Ishikawa (cell line): ENCODE measurements around the gene NCDN.

ENCODE experiments used
- CEBPB ChIP-seq: IDR thresholded peaks from 2 replicates; pipeline ENCODE4 v1.6.1; 2012
- CREB1 ChIP-seq: IDR thresholded peaks from 2 replicates; pipeline ENCODE4 v1.6.1; 2012; ENCODE audit warnings: low read depth
- EGR1 ChIP-seq: IDR thresholded peaks from 2 replicates; pipeline ENCODE4 v1.6.1; 2012
- EP300 ChIP-seq: IDR thresholded peaks from 2 replicates; pipeline ENCODE4 v1.6.1; 2012; ENCODE audit warnings: borderline replicate concordance
- FOXM1 ChIP-seq: IDR thresholded peaks from 2 replicates; pipeline ENCODE4 v1.6.1; 2012; ENCODE audit warnings: low read depth, borderline replicate concordance
- NFIC ChIP-seq: IDR thresholded peaks from 2 replicates; pipeline ENCODE4 v1.6.1; 2012
- RAD21 ChIP-seq: IDR thresholded peaks from 2 replicates; pipeline ENCODE4 v1.6.1; 2012; ENCODE audit warnings: low read depth
- TAF1 ChIP-seq: IDR thresholded peaks from 2 replicates; pipeline ENCODE4 v1.6.1; 2012; ENCODE audit warnings: low read depth, mild to moderate bottlenecking
- TCF12 ChIP-seq: IDR thresholded peaks from 2 replicates; pipeline ENCODE4 v1.6.1; 2012; ENCODE audit warnings: low read depth
- TEAD4 ChIP-seq: IDR thresholded peaks from 2 replicates; pipeline ENCODE4 v1.6.1; 2012
- YY1 ChIP-seq: IDR thresholded peaks from 2 replicates; pipeline ENCODE4 v1.6.1; 2012; ENCODE audit warnings: low read depth
- ZBTB7A ChIP-seq: IDR thresholded peaks from 2 replicates; pipeline ENCODE4 v1.6.1; 2012; ENCODE audit warnings: low read depth
- TF ChIP-seq, protein P1 (sequence below): IDR thresholded peaks from 2 replicates; pipeline ENCODE4 v1.6.1; 2012
- TF ChIP-seq, protein P2 (sequence below): IDR thresholded peaks from 2 replicates; pipeline ENCODE4 v1.6.1; 2012; ENCODE audit warnings: low read depth, mild to moderate bottlenecking
- TF ChIP-seq, protein P3 (sequence below): IDR thresholded peaks from 2 replicates; pipeline ENCODE4 v1.6.1; 2012

The NCDN gene

DNA sequence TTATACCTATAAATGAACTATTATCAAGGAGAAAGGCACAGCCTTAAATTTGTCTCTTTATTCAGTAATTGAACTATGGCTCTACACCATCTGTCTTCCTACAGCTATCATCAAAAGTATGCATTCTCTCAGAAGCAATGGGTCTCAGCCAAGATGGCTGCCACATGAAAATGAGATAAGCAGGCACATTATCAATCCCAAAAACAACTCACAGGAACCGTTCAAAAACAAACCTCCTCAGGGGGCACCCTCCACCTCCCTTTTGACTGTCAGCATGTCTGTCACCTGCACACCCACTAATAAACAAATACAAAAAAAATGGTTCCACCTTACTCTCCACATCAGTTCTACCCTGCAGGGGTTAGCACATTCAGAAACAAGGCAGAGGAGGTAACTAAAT is 24.0 kb upstream of the NCDN start:
- TF ChIP-seq YY1 (0 out of 2 replicates have a peak, but pooled peaks have one; percentile 27), CEBPB (no peak)

DNA sequence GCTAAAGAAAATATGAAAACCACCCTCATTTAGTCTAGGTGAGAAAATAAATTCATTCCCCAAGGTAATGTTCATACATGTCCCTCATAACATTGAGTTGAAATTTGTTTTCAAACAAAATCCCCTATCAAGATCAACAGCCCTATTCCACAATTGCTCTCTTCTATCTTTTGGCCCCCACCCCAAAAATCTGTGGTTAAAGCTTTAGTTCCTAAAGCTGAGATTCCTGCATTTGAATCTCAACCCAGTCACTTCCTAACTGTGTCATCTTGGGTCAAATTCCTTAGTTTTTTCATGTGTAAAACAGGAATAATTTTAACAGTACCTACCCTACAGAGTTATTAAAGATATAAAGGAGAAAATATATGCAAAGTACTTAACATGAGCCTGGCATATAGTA is 22.4 kb upstream of the NCDN start:
- TF ChIP-seq NFIC (no peak), ZBTB7A (no peak), YY1 (no peak), EP300 (no peak), RAD21 (no peak), EGR1 (no peak), TEAD4 (no peak), TCF12 (no peak), CEBPB (no peak), FOXM1 (no peak), CREB1 (no peak), TAF1 (no peak)
- TF ChIP-seq, protein P1, sequence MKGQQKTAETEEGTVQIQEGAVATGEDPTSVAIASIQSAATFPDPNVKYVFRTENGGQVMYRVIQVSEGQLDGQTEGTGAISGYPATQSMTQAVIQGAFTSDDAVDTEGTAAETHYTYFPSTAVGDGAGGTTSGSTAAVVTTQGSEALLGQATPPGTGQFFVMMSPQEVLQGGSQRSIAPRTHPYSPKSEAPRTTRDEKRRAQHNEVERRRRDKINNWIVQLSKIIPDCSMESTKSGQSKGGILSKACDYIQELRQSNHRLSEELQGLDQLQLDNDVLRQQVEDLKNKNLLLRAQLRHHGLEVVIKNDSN: no peak
- TF ChIP-seq, protein P2, sequence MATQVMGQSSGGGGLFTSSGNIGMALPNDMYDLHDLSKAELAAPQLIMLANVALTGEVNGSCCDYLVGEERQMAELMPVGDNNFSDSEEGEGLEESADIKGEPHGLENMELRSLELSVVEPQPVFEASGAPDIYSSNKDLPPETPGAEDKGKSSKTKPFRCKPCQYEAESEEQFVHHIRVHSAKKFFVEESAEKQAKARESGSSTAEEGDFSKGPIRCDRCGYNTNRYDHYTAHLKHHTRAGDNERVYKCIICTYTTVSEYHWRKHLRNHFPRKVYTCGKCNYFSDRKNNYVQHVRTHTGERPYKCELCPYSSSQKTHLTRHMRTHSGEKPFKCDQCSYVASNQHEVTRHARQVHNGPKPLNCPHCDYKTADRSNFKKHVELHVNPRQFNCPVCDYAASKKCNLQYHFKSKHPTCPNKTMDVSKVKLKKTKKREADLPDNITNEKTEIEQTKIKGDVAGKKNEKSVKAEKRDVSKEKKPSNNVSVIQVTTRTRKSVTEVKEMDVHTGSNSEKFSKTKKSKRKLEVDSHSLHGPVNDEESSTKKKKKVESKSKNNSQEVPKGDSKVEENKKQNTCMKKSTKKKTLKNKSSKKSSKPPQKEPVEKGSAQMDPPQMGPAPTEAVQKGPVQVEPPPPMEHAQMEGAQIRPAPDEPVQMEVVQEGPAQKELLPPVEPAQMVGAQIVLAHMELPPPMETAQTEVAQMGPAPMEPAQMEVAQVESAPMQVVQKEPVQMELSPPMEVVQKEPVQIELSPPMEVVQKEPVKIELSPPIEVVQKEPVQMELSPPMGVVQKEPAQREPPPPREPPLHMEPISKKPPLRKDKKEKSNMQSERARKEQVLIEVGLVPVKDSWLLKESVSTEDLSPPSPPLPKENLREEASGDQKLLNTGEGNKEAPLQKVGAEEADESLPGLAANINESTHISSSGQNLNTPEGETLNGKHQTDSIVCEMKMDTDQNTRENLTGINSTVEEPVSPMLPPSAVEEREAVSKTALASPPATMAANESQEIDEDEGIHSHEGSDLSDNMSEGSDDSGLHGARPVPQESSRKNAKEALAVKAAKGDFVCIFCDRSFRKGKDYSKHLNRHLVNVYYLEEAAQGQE: no peak
- TF ChIP-seq, protein P3, sequence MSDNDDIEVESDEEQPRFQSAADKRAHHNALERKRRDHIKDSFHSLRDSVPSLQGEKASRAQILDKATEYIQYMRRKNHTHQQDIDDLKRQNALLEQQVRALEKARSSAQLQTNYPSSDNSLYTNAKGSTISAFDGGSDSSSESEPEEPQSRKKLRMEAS: no peak

DNA sequence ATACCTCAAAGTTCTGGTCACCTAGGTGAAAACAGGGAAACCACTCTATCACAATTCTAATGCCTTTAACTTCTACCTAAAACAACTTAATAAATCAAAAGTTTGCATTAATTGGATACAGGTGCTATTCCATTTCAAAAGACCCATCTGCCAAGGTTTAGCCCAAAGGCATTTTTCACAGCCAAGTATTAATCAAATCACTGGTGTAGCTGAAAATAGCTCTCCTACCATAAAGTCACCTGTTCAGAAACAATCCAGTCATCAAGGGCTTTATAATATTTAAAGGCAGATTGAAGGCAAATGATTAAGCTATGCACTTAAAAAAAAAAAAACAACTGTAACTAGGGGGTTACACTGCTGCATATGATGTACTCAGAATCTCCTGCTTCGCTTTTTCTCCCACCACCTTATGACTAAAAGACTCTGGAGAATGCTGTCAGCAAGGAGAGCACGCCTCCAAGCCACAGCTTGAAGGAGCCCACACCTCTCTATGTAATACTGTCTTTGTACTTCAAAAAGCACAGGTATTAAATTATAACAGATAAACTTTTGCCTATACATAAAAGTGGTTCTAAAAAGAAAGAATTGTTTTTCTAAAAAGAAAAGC is 20.9 kb upstream of the NCDN start:
- TF ChIP-seq NFIC: no peak
- no peak for TF ChIP-seq RAD21
- TF ChIP-seq TEAD4: no peak
- TF ChIP-seq CEBPB: no peak
- no peak for TF ChIP-seq EGR1
- no peak for TF ChIP-seq ZBTB7A
- TF ChIP-seq, protein P2: no peak
- TF ChIP-seq FOXM1: no peak

DNA sequence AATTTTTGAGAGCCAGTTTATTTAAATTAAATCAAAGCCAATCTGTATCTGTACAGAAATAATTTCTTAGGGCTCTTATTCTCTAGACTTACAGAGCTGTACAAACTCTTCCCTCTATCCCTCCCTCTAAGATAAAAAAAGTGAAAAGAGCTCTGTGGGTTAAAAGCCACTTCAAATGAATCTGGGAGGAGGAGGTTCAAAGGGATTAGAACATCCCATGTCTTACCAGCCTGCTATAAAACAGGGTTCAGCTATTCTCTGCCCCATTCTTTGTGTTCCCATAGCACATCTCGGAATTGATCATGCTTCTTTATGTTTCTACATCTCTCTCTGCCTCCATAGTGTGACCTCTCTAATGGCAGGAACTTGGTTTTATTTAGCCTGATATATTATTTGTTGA is 19.8 kb upstream of the NCDN start:
- no peak for TF ChIP-seq EGR1
- no peak for TF ChIP-seq TAF1
- TF ChIP-seq, protein P1: no peak
- TF ChIP-seq CREB1: no peak
- TF ChIP-seq FOXM1: no peak
- TF ChIP-seq, protein P2: no peak
- TF ChIP-seq, protein P3: no peak
- TF ChIP-seq ZBTB7A: no peak
- no peak for TF ChIP-seq NFIC
- no peak for TF ChIP-seq TEAD4
- TF ChIP-seq CEBPB: no peak
- no peak for TF ChIP-seq EP300
- no peak for TF ChIP-seq TCF12
- no peak for TF ChIP-seq YY1
- TF ChIP-seq RAD21: no peak
